K562 (cell line): Measurements from ENCODE around the gene ZCCHC14. TPM values are rescaled to one million over a fixed set of nuclear protein-coding genes. Genes with fewer than 3 reads are reported as not detected.

ENCODE experiments used
- ARNT ChIP-seq, 2 experiments: fragments of 450-650 bp; IDR thresholded peaks; 2 replicates each; pipeline ENCODE4 v1.6.1; 2016; ENCODE audit warnings: mild to moderate bottlenecking in 1 of 2
- CAMTA2 ChIP-seq: fragments of 250-450 bp; sonication (Bioruptor Pico); conservative IDR thresholded peaks from 2 replicates; pipeline ENCODE4 v1.5.1; 2022
- CBFB ChIP-seq: sonication (generic); formaldehyde crosslinking; IDR thresholded peaks from 2 replicates; pipeline ENCODE4 v1.4.0; 2020; ENCODE audit warnings: mild to moderate bottlenecking, missing genetic modification reagents
- CBX5 ChIP-seq: IDR thresholded peaks from 2 replicates; pipeline ENCODE4 v1.6.1; 2014; ENCODE audit warnings: low read depth, borderline replicate concordance
- DACH1 ChIP-seq: fragments of 450-650 bp; IDR thresholded peaks from 2 replicates; pipeline ENCODE4 v1.6.1; 2018; ENCODE audit not compliant: partially characterized antibody
- FOXJ2 ChIP-seq: fragments of 200-800 bp; sonication (Bioruptor generic); IDR thresholded peaks from 2 replicates; pipeline ENCODE4 v1.6.1; 2016; ENCODE audit warnings: missing genetic modification characterization, missing compliant biosample characterization
- GATAD2B ChIP-seq: fragments of 450-650 bp; IDR thresholded peaks from 2 replicates; pipeline ENCODE4 v1.6.1; 2017; ENCODE audit warnings: mild to moderate bottlenecking, borderline replicate concordance
- ILK ChIP-seq: fragments of 450-650 bp; IDR thresholded peaks from 2 replicates; pipeline ENCODE4 v1.6.1; 2016; ENCODE audit warnings: missing genetic modification characterization, low read depth, mild to moderate bottlenecking, missing compliant biosample characterization, moderate library complexity, borderline replicate concordance
- LEF1 ChIP-seq: fragments of 450-650 bp; IDR thresholded peaks from 2 replicates; pipeline ENCODE4 v1.6.1; 2016; ENCODE audit warnings: mild to moderate bottlenecking
- MEIS2 ChIP-seq: fragments of 450-650 bp; IDR thresholded peaks from 2 replicates; pipeline ENCODE4 v1.6.1; 2014; ENCODE audit warnings: mild to moderate bottlenecking; ENCODE audit not compliant: partially characterized antibody
- PTTG1 ChIP-seq: fragments of 450-650 bp; IDR thresholded peaks from 2 replicates; pipeline ENCODE4 v1.6.1; 2016; ENCODE audit warnings: low read depth, mild to moderate bottlenecking, missing genetic modification characterization, missing compliant biosample characterization
- RBM22 ChIP-seq: fragments of 200-400 bp; formaldehyde crosslinking; IDR thresholded peaks from 2 replicates; pipeline ENCODE4 v1.6.1; 2018; ENCODE audit warnings: low read length, low read depth; ENCODE audit not compliant: poor library complexity, severe bottlenecking
- SMARCA5 ChIP-seq: fragments of 450-650 bp; IDR thresholded peaks from 2 replicates; pipeline ENCODE4 v1.6.1; 2016
- TAF15 ChIP-seq: fragments of 200-400 bp; formaldehyde crosslinking; IDR thresholded peaks from 2 replicates; pipeline ENCODE4 v1.6.1; 2017; ENCODE audit warnings: mild to moderate bottlenecking, low read depth, low read length, moderate library complexity
- XRCC5 ChIP-seq: fragments of 200-400 bp; formaldehyde crosslinking; IDR thresholded peaks from 2 replicates; pipeline ENCODE4 v1.6.1; 2017; ENCODE audit warnings: low read depth, mild to moderate bottlenecking, low read length
- ZC3H11A ChIP-seq: IDR thresholded peaks from 2 replicates; pipeline ENCODE4 v1.6.1; 2012; ENCODE audit warnings: low read depth, low read length, improper control_type of control experiment
- ZKSCAN1 ChIP-seq: fragments of 150-350 bp; IDR thresholded peaks from 2 replicates; pipeline ENCODE4 v1.6.1; 2016; ENCODE audit warnings: low read depth, low read length
- ZNF124 ChIP-seq: sonication (generic); formaldehyde crosslinking; IDR thresholded peaks from 2 replicates; pipeline ENCODE4 v1.8.1; 2022; ENCODE audit warnings: missing genetic modification reagents
- ZNF174 ChIP-seq: fragments of 250-450 bp; sonication (Bioruptor Pico); IDR thresholded peaks from 2 replicates; pipeline ENCODE4 v1.4.0; 2020; ENCODE audit warnings: mild to moderate bottlenecking
- ZNF239 ChIP-seq: fragments of 250-450 bp; sonication (Bioruptor Pico); IDR thresholded peaks from 2 replicates; pipeline ENCODE4 v1.4.0; 2020; ENCODE audit warnings: mild to moderate bottlenecking
- ZNF57 ChIP-seq: fragments of 450-650 bp; formaldehyde crosslinking; IDR thresholded peaks from 2 replicates; pipeline ENCODE4 v1.4.0; 2020; ENCODE audit warnings: mild to moderate bottlenecking, moderate library complexity
- polyA plus RNA-seq, 8 experiments: library from polyadenylated mRNA; depleted of rRNA in 4 of 8; stranded (reverse) in 5 of 8; unstranded in 3 of 8; fragments of >200 nt; fragmentation: Nextera tagmentation in 2 of 8; fragmentation: Illumina TruSeq in 1 of 8; extraction: Ambion mirVana in 2 of 8; extraction: Trizol in 1 of 8; gene quantifications; 2 replicates each; pipeline versions ENCODE4 v1.2.1 to v1.2.3, GENCODE V29; 2011 to 2014; ENCODE audit warnings: inconsistent platforms in 1 of 8, missing spikeins in 1 of 8
- total RNA-seq, 7 experiments: library from RNA; depleted of rRNA in 6 of 7; stranded (reverse); fragments of >200 nt in 6 of 7; fragmentation: Illumina TruSeq in 2 of 7; extraction: Trizol in 2 of 7; gene quantifications; 2 replicates each; pipeline versions ENCODE4 v1.2.1 to v1.2.3, GENCODE V29; 2011 to 2021; ENCODE audit warnings: low replicate concordance in 1 of 7
- TF ChIP-seq, protein P1 (sequence below), 2 experiments: fragments of 150-350 bp in 1 of 2; IDR thresholded peaks; 2 replicates each; pipeline ENCODE4 v1.6.1; 2012 to 2016; ENCODE audit warnings: low read depth in 2 of 2, low read length in 2 of 2, mild to moderate bottlenecking in 1 of 2, moderate library complexity in 1 of 2
- TF ChIP-seq, protein P2 (sequence below), 2 experiments: fragments of 450-650 bp in 1 of 2; sonication (generic) in 1 of 2; formaldehyde crosslinking in 1 of 2; IDR thresholded peaks in 1 of 2; conservative IDR thresholded peaks in 1 of 2; 2 replicates each; pipeline versions ENCODE4 v1.6.1 to v1.8.1; 2016 to 2023; ENCODE audit warnings: mild to moderate bottlenecking in 2 of 2, moderate library complexity in 2 of 2, inconsistent platforms in 1 of 2, missing genetic modification reagents in 1 of 2
- TF ChIP-seq, protein P3 (sequence below): fragments of 450-650 bp; formaldehyde crosslinking; IDR thresholded peaks from 2 replicates; pipeline ENCODE4 v1.4.0; 2020; ENCODE audit warnings: mild to moderate bottlenecking, moderate library complexity

ZCCHC14 gene
- total and polyA plus RNA-seq, 9 of the 15 experiments (the other 6 are each of a cell fraction or from before 2014, with no cell fraction given), result 1.5 to 12.4 (median 2.9) TPM

DNA sequence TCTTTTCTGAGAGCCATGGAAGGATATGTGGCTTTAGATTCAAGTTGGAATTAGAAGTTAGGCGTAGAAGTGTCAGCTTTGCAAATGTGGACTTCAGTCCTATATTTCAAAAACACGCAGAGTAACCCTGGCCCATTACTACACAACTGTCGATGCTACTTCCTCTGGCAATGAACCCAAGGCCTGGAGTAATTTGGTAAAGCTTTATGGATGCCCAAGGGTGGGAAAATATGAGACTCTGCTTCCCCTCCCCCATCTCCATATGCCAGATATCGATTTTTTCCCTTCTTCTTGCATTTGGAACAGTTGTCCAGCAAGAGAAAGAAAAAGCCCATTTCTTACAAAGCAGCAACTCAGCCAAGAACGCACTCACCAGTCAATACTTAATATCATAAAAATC, 103.6 kb downstream of the ZCCHC14 start (continued):
- TF ChIP-seq, protein P1, sequence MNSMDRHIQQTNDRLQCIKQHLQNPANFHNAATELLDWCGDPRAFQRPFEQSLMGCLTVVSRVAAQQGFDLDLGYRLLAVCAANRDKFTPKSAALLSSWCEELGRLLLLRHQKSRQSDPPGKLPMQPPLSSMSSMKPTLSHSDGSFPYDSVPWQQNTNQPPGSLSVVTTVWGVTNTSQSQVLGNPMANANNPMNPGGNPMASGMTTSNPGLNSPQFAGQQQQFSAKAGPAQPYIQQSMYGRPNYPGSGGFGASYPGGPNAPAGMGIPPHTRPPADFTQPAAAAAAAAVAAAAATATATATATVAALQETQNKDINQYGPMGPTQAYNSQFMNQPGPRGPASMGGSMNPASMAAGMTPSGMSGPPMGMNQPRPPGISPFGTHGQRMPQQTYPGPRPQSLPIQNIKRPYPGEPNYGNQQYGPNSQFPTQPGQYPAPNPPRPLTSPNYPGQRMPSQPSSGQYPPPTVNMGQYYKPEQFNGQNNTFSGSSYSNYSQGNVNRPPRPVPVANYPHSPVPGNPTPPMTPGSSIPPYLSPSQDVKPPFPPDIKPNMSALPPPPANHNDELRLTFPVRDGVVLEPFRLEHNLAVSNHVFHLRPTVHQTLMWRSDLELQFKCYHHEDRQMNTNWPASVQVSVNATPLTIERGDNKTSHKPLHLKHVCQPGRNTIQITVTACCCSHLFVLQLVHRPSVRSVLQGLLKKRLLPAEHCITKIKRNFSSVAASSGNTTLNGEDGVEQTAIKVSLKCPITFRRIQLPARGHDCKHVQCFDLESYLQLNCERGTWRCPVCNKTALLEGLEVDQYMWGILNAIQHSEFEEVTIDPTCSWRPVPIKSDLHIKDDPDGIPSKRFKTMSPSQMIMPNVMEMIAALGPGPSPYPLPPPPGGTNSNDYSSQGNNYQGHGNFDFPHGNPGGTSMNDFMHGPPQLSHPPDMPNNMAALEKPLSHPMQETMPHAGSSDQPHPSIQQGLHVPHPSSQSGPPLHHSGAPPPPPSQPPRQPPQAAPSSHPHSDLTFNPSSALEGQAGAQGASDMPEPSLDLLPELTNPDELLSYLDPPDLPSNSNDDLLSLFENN (IDR thresholded peaks at IDR 0.05; ENCODE audit: low read depth in 2 of 2, low read length in 2 of 2), result no peak
- no peak for TF ChIP-seq CAMTA2 (CRISPR knock-in tag)
- TF ChIP-seq, protein P2, sequence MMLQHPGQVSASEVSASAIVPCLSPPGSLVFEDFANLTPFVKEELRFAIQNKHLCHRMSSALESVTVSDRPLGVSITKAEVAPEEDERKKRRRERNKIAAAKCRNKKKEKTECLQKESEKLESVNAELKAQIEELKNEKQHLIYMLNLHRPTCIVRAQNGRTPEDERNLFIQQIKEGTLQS (IDR thresholded peaks at IDR 0.05), result no peak
- TF ChIP-seq, protein P2 (CRISPR knock-in tag; conservative IDR thresholded peaks at IDR 0.05), result no peak
- TF ChIP-seq, protein P3, sequence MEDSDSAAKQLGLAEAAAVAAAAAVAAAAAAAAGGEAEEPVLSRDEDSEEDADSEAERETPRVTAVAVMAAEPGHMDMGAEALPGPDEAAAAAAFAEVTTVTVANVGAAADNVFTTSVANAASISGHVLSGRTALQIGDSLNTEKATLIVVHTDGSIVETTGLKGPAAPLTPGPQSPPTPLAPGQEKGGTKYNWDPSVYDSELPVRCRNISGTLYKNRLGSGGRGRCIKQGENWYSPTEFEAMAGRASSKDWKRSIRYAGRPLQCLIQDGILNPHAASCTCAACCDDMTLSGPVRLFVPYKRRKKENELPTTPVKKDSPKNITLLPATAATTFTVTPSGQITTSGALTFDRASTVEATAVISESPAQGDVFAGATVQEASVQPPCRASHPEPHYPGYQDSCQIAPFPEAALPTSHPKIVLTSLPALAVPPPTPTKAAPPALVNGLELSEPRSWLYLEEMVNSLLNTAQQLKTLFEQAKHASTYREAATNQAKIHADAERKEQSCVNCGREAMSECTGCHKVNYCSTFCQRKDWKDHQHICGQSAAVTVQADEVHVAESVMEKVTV, result no peak
- no peak for TF ChIP-seq ZNF239 (CRISPR knock-in tag)
- TF ChIP-seq RBM22, result no peak
- no peak for TF ChIP-seq MEIS2
- TF ChIP-seq XRCC5, result no peak
- TF ChIP-seq PTTG1 (tag), result no peak
- TF ChIP-seq ARNT (IDR thresholded peaks at IDR 0.05), result no peak
- no peak for TF ChIP-seq SMARCA5
- no peak for TF ChIP-seq ZKSCAN1
- no peak for TF ChIP-seq TAF15
- no peak for TF ChIP-seq CBFB (CRISPR knock-in tag)
- peak; percentile 11; the same call in 1 of the 2 replicates for TF ChIP-seq GATAD2B
- TF ChIP-seq ZNF174, result no peak
- TF ChIP-seq CBX5, result no peak
- TF ChIP-seq LEF1, result 0 out of 2 replicates have a peak, but pooled peaks have one; percentile 16
- TF ChIP-seq ZC3H11A, result no peak
- TF ChIP-seq ZNF124 (CRISPR knock-in tag), result no peak
- TF ChIP-seq ZNF57 (CRISPR knock-in tag), result no peak
- TF ChIP-seq DACH1, result no peak
- 0 out of 2 replicates have a peak, but pooled peaks have one; percentile 36 for TF ChIP-seq ILK (tag)
- no peak for TF ChIP-seq FOXJ2 (tag)
